HG03108 (cell line): ENCODE measurements around the gene STON2.
"Not testable (repeated sequence)": the region's sequence is repeated elsewhere in the genome, so short reads cannot be mapped to it uniquely, and the experiment has no call there.

Experiments used
- ATAC-seq: cut with Tn5 transposase; IDR thresholded peaks from one replicate; pipeline ENCODE4 v1.9.1; 2021; ENCODE audit warnings: moderate library complexity; ENCODE audit not compliant: unreplicated experiment

STON2 gene

DNA sequence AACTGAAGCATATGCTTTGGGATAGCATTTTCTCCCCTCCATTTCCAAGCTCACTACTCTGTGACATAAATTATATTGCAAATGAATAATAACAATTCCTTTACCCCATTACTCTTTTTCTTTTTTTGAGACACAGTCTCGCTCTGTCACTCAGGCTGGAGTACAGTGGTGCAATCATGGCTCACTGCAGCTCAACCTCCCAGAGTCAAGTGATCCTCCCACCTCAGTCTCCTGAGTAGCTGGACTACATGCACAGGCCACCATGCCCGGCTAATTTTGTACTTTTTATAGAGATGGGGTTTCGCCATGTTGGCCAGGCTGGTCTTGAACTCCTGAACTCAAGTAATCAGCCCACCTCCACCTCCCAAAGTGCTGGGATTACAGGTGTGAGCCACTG is 130.1 kb downstream of the STON2 start:
- ATAC-seq: no peak

DNA sequence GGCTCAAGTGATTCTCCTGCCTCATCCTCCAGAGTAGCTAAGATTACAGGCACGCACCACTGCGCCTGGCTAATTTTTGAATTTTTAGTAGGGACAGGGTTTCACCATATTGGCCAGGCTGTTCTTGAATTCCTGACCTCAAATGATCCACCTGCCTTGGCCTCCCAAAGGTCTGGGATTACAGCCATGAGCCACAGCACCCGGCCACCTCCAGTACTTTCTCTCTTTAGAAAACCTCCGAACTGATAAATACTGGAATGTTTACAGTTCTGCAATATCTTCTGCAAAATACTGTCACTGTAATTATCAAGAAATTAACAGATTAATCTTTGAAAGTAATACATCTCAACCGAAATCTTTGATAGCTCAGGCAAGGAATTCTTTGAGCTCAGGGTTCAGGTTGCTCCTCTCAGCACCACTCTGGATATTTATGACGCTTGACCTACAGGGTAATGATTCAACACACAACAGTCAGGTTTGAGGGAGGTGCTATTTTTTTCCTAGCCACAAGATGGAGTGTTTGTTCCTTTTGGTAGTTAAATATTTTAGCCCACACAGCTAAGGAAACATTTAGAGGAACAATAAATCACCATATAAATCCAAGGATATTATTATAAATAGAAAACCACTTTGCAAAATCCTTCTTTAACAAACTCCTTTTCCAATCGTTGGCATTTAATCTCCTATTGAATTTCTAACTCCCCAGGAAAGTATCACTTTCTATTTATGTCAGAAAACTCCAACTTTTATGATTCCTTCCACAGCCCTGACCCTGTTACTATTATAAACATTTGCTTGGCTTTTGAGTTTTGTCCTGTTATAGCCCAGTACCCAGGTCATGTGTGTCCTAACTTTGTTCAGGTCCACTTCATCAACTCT is 130.8 kb downstream of the STON2 start:
- ATAC-seq: peak; percentile 67

DNA sequence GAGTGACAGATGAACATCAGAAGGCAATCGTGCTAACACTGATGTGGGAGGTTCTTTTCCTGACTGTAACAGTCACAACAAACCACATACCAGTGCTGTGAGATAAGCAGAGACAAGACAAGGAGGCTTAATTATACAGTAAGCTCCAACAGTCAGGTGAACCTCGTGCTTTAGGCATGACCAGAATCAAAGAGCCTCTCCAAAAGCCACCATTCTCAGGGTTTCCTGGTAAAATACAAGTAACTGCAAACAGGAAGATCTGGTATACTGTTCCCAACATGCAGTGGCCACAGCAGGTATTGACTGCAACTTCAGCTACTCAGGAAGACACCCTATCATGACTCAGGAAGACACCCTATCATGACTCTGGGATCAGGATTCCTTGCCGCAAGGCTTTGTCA is 132.1 kb downstream of the STON2 start:
- ATAC-seq: no peak

DNA sequence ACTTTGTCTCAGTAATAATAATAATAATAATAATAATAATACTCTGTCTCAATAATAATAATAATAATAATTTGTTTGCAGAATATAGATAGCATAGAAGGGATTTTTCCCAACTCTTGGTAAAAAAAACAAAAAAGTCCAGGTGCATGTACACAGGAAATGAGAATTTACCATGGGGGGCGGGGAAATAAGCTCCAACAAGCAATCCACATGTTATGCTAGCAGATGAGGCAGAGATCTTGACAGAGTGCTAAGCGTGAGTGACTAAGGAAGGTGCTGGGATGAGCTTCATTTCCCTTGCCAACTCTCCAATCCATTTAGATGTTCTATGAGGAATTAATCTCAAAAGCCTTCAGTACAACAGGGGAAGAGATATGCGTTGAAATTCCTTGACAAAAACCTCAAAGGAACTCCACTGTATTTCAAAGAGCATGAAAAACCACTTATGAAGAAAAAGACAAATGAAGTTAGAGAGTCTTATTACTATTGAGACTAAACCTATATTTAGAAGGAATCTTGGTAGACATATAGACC is 134.4 kb downstream of the STON2 start:
- no peak for ATAC-seq

DNA sequence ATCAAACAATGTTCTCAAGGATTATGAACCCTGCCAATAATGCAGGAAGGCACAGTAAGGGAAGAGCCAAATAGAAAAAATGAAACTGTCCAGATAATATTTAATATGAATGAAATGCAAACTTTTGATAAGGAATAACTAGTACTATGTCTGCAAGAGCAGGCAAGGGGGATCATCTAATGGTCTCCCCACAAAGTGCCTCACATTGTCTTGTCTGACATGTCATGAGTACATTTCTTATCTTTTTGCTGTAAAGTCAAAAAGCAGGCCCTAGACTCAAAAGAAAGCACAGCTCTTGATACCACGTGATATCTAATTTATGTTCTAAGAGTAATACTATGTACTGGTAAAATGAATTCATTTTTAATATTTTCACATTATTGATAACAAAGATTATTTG is 135.5 kb downstream of the STON2 start:
- ATAC-seq: no peak

DNA sequence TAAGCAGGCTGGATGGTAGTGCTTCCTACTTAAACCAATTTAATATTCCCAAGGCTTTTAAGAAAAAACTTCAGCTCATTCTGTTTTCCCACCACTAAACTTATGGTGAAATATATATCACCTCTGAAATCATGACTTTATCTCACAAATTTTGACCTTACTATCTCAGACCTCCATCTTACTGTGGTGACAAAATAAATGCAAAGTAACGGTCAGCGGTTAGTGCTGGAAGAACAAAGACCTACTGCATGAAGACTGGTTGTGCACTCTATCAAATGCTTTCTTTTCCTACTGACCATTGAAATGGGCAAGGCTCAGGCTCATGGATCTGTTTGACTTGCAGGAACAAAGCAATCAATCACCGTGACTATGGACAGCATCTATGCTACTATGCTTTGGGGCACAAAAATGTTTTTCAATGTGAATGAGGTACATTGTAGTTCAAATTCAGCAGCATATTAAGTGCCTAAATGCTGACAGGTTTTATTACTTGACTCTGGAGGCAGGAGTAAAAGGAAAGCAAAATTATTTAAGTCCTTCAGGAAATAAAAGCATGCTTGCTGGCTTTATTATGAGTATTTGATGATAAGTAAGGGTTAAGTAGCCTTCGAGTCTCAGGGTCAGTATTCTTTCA is 136.2 kb downstream of the STON2 start:
- ATAC-seq: no peak

DNA sequence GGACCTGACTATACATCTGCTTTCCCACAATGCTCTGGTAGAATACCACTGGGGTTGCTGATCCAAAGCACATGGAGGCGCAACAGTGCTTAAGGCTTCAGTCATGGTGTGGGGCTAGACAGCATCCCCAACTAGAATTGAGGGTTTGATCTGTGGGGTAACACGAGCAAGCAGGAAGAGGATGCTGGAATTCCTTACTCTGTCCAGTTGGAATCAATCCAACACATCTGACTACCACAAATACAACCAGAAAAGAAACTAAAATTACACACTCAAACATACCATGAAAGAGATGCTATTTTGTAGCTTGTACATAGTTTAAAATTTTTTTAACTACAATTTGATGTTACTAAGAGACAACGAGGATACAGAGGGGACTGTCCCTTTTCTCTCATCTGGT is 138.9 kb downstream of the STON2 start:
- ATAC-seq: no peak

DNA sequence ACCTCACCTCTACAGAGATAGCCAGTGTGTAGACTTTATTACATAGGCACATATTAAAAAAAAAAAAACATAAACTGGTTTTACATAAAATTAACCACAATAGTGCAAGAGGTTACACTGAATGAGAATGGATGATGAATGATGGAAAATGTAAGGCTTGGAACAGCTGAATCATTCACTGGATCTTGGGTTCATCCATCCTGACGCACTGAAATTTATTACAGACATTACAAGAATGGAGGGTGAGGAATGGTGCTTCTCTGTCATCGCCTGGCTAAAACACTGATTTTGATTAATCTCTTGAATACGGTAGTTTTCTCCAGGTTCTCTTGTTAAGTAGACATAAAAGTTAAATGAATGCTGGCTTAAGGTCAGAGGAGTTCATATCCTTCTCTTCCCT is 139.4 kb downstream of the STON2 start:
- ATAC-seq: no peak

DNA sequence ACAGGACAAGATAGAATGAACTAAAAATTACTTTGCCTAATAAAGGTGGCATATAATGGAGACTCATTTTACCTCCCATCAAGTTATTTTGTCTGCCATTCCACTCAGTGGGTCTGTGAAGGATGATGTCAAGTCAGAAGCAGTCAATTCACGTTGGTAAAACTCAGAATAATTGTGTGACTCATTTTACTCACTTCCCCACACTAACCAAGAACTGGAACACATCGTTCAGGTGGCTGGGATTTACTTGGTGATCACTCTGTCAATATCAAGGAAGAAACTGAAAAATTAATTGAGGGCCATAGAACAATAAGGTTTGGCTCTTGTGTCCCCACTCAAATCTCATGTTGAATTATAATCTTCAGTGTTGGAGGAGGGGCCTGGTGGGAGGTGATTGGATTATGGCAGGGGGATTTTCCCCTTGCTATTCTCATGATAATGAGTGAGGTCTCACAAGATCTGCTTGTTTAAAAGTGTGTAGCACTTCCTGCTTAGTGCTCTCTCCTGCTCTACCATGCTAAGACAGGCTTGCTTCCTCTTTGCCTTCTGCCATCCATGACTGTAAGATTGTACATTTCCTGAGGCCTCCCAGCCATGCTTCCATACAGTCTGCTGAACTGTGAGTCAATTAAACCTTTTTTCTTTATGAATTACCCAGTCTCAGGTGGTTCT is 143.7 kb downstream of the STON2 start:
- ATAC-seq: no peak

DNA sequence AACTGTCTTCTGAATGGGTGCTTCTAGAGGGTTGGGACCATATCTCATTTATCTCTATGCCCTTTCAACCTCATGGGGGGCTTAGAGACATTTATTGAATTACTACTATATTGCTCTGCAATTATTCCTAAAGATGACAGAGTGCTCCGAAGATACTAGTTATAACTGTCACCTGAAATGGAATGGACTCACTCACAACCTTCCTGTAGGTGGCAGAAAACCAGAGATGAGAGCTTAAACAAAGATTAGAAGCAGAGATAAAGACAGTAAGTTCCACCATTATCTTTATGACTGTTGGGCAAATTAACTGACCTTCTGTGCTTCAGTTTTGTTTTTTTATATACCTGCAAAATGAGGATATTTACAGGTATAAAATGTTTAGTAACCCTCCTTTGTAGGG is 147.8 kb downstream of the STON2 start:
- ATAC-seq: no peak

DNA sequence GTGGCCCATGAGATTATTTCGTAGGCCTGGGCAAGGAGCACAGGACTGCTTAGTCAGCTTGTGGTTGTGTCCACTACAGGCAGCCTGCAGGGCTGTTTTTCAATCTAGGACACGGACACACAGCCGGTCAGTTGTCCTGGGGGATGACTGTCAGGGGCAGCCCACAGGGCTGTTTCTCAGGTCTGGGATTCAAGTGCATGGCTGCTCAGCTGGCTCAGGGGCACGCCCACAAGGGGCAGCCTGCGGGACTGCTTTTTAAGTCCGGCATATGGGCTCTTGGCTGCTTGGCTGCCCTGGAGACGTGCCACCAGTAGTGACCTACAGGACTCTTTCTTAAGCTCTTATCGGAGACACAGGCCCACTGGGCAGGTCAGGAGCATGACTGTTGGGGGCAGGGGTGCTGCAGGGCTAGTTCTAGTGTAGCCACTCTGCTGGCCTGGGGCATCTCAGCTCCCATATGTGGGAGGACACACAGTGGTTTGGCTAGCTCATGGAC is 152.8 kb downstream of the STON2 start:
- no peak for ATAC-seq

DNA sequence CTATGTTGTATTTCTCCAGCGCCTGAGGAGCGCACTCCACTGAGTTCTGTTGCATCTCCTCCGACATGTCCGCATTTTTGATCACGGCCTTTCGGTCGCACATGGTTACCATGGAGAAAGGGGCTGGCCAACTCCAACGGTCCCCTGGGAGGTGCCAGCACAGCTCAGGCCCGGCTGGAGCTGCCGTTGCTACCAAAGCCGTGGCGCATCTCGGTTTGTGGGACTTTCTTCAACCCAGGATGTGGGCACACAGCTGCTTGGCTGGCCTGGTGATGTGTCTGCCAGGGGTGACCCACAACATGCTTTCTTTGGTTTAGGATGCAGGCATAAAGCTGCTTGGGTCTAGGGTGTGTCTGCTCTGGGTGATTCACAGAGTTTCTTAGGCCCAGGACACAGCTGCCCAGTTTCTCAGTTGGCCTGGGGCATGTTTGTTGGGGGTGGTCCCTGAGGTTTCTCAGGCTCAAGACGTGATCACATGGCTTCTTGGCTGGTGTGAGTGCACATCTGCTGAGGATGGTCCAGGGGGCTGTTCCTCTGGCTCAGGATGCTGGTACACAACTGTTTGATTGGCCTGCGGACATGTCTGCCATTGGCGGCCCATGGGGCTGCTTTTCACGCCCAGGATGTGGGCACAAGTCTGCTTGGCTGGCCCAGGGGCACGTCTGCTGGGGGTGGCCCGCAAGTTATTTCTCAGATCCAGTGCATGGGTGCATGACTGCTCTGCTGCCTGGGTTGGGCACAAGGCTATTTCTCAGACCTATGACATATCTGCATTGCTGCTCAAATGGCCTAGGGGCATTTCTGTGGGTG is 153.5 kb downstream of the STON2 start:
- no peak for ATAC-seq

DNA sequence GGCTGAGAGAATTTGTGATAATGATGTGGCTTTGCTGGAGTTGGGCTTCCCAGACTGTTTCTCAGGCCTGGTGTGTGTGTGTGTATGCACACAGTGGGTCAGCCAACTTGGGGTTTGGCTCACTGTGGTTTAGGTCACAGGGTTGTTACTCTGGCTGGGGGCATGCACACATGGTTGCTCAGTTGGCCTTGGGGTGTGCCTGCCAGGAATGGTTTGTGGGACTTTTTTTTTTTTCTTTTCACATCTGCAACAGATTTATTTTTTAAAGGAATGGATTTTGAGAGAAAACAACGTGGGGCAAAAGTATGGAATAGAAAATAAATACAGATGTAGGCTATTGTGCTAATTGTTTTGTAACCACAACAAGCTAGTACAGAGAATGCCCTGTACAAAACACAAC is 154.4 kb downstream of the STON2 start:
- ATAC-seq: no peak

DNA sequence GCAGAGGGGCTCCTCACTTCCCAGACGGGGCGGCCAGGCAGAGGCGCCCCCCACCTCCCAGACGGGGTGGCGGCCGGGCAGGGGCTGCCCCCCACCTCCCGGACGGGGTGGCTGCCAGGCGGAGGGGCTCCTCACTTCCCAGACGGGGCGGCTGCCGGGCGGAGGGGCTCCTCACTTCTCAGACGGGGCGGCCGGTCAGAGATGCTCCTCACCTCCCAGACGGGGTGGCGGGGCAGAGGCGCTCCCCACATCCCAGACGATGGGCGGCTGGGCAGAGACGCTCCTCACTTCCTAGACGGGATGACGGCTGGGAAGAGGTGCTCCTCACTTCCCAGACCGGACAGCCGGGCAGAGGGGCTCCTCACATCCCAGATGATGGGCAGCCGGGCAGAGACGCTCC is 155.7 kb downstream of the STON2 start:
- ATAC-seq: not testable (repeated sequence)

DNA sequence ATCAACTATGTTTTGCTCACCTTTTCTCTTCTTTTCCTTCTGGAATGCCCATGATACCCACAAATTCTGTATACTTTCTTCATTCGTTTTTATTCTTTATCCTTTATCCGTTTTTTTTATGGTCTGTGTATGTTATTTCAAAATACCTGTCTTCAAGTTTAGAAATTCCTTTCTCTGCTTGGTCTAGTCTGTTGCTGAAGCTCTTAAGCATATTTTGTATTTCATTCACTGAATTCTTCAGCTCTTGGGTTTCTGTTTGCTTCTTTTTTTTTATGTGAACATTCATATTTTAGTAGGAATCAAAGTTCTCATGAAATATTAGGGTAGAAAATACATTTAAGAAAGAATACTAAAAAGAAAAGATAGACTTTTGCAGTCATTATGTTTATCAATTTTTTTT is 156.6 kb downstream of the STON2 start:
- no peak for ATAC-seq

DNA sequence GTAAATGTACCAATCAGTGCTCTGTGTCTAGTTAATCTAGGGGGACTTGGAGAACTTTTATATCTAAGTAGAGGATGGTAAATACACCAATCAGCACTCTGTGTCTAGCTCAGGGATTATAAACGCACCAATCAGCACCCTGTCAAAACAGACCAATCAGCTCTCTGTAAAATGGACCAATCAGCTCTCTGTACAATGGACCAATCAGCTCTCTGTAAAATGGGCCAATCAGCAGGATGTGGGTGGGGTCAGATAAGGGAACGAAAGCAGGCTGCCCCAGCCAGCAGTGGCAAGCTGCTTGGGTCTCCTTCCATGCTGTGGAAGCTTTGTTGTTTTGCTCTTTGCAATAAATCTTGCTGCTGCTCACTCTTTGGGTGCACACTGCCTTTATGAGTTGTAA is 163.3 kb downstream of the STON2 start:
- ATAC-seq: not testable (repeated sequence)

DNA sequence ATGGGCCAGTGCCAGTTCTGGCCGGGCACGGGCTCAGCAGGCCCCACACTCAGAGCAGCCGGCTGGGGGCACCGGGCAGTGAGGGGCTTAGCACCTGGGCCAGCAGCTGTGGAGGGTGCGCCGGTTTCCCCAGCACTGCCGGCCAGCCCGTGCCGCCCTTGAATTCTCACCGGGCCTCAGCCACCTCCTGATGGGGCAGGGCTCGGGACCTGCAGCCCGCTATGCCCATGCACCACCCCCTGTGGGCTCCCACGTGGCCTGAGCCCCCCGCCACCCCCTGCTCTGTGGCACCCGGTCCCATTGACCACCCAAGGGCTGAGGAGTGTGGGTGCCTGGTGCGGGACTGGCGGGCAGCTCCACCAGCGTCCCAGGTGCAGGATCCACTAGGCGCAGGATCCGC is 164.0 kb downstream of the STON2 start:
- ATAC-seq: no peak

DNA sequence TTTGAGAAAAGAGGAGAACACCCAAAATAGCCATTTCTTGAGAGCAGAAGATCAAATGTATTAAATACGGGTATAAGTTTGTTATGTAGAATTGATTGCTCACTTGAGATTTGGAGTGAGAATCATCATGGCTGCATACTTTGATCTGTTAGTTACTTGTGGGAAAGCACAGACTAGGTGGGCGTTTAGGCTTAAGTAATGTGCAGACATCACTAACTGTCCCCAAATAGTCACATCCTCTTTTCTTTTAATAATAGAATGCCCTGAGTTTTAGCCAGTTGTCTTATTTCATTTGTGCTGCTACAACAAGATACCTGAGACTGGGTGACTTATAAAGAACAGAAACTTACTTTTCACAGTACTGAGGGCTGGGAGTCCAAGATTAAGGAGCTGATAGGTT is 165.0 kb downstream of the STON2 start:
- no peak for ATAC-seq

DNA sequence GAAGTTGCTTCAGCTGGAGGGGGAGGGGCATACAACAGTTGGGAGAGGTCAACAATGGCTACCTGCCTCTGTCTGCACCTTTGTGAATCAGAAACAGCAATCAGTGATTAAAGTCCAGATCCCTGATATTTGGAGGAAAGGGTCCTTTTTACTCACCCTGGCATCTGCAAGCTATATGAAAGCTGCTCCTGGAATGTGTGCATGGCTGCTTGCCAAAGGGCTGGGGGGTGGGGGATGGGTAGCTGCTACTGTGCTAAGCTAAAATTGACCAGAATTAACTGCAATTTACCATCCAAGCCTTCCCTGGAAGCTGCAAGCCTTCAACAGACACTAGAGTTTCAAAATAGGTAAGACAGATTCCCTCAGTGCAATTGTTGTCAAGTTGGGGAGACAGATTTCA is 165.8 kb downstream of the STON2 start:
- ATAC-seq: no peak

DNA sequence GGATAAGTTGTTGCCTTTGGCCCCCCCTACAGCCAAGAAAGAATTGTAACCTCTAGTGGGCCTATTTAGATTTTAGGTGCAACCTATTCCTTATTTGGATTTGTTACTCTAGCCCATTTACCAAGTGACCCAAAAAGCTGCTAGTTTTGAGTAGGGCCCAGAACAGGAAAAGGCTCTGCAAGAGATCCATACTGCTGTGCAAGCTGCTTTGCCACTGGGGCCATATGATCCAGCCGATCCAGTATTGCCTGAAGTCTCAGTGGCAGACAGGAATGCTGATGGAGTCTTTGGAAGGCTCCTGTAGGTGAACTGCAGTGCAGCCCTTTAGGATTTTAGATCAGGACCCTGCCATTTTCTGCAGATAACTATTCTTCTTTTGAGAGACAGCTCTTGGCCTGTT is 166.5 kb downstream of the STON2 start:
- ATAC-seq: no peak

DNA sequence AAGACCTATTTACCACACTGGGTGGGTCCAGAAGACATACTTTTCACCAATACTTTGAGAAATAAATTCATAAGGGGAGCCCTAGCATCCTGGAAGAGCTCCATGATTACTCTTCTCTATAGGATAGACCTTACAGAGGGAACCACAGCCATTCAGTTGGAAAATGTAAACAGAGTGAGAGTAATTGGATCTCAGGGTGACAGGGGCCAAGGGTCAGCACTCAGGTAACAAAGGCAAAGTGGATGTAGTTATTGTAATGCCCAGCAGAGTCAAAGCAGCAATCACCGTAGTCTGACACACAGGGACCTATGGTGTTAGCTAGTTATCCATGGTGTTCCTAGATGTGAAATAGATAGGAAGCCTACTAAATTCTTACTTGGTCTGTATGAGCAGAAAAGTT is 168.6 kb downstream of the STON2 start:
- no peak for ATAC-seq
